HEK293 (cell line): Measurements from ENCODE around the gene TRO.

ENCODE experiments used
- CTCF ChIA-PET: fragments of 350-600 bp; formaldehyde crosslinking; extraction: SDS; loops from one replicate; lab custom pipeline; 2021; ENCODE audit warnings: antibody characterized with exemption; lab: Yijun Ruan, JAX
- POLR2A ChIA-PET: fragments of 300-600 bp; formaldehyde crosslinking; extraction: SDS; loops from one replicate; lab custom pipeline; 2020; ENCODE audit warnings: antibody characterized with exemption, inconsistent platforms; lab: Yijun Ruan, JAX
- H3K27ac ChIP-seq: fragments of 200-500 bp; sonication (Bioruptor generic); 2 replicates; pipeline ENCODE4 v1.5.1; 2014; ENCODE audit warnings: low read depth, low read length, control low read depth, inconsistent platforms; ENCODE audit errors: extremely low read depth
- H3K36me3 ChIP-seq, 2 experiments: fragments of 200-500 bp in 1 of 2; sonication (Bioruptor generic) in 1 of 2; 1 replicate in 1 of 2; 2 replicates in 1 of 2; pipeline ENCODE4 v1.5.1; 2014 to 2017; ENCODE audit warnings: inconsistent platforms in 2 of 2, low read length in 2 of 2; ENCODE audit not compliant: control insufficient read depth in 2 of 2, insufficient read depth in 1 of 2
- H3K4me1 ChIP-seq: fragments of 200-500 bp; sonication (Bioruptor generic); 2 replicates; pipeline ENCODE4 v1.5.1; 2014; ENCODE audit warnings: mild to moderate bottlenecking, low read length, inconsistent platforms; ENCODE audit not compliant: control insufficient read depth, insufficient read depth
- H3K4me3 ChIP-seq: 2 replicates; pipeline ENCODE4 v1.5.1; 2011; ENCODE audit warnings: low read depth, mild to moderate bottlenecking, control low read depth, low read length, moderate library complexity
- H3K9me3 ChIP-seq: fragments of 200-500 bp; sonication (Bioruptor generic); 2 replicates; pipeline ENCODE4 v1.5.1; 2014; ENCODE audit warnings: low read depth, low read length, inconsistent platforms; ENCODE audit not compliant: control insufficient read depth, insufficient read depth
- GLIS1 ChIP-seq: fragments of 450-650 bp; formaldehyde crosslinking; IDR thresholded peaks from 2 replicates; pipeline ENCODE4 v1.5.1; 2016; ENCODE audit warnings: missing biosample characterization, missing genetic modification characterization
- PBX3 ChIP-seq: sonication (generic); formaldehyde crosslinking; IDR thresholded peaks from 2 replicates; pipeline ENCODE4 v1.8.1; 2022; ENCODE audit warnings: mild to moderate bottlenecking, moderate library complexity, missing genetic modification reagents
- REST ChIP-seq: fragments of 450-650 bp; formaldehyde crosslinking; IDR thresholded peaks from 2 replicates; pipeline ENCODE4 v1.5.1; 2016; ENCODE audit warnings: missing biosample characterization, missing genetic modification characterization
- YY2 ChIP-seq: fragments of 450-650 bp; formaldehyde crosslinking; IDR thresholded peaks from 2 replicates; pipeline ENCODE4 v1.5.1; 2016; ENCODE audit warnings: missing biosample characterization, missing genetic modification characterization
- ZBTB20 ChIP-seq: fragments of 450-650 bp; formaldehyde crosslinking; IDR thresholded peaks from 2 replicates; pipeline ENCODE4 v1.5.1; 2016; ENCODE audit warnings: missing biosample characterization, missing genetic modification characterization
- ZFP3 ChIP-seq: fragments of 450-650 bp; formaldehyde crosslinking; IDR thresholded peaks from 2 replicates; pipeline ENCODE4 v1.5.1; 2016; ENCODE audit warnings: low read depth, missing biosample characterization, missing genetic modification characterization
- ZNF138 ChIP-seq: fragments of 450-650 bp; formaldehyde crosslinking; IDR thresholded peaks from 2 replicates; pipeline ENCODE4 v1.5.1; 2016; ENCODE audit warnings: missing biosample characterization, missing genetic modification characterization, borderline replicate concordance
- ZNF174 ChIP-seq: fragments of 450-650 bp; formaldehyde crosslinking; IDR thresholded peaks from 2 replicates; pipeline ENCODE4 v1.5.0; 2017; ENCODE audit warnings: missing biosample characterization, mild to moderate bottlenecking, missing genetic modification characterization
- ZNF362 ChIP-seq: fragments of 450-650 bp; formaldehyde crosslinking; IDR thresholded peaks from 2 replicates; pipeline ENCODE4 v1.5.1; 2016; ENCODE audit warnings: missing biosample characterization, missing genetic modification characterization
- ZNF366 ChIP-seq: fragments of 450-650 bp; formaldehyde crosslinking; conservative IDR thresholded peaks from 2 replicates; pipeline ENCODE4 v1.5.1; 2016; ENCODE audit warnings: missing biosample characterization, missing genetic modification characterization
- ZNF404 ChIP-seq: fragments of 450-650 bp; formaldehyde crosslinking; IDR thresholded peaks from 2 replicates; pipeline ENCODE4 v1.5.1; 2017; ENCODE audit warnings: missing biosample characterization, missing genetic modification characterization
- ZNF416 ChIP-seq: fragments of 450-650 bp; formaldehyde crosslinking; IDR thresholded peaks from 2 replicates; pipeline ENCODE4 v1.5.1; 2016; ENCODE audit warnings: missing biosample characterization, missing genetic modification characterization
- ZNF423 ChIP-seq: fragments of 450-650 bp; formaldehyde crosslinking; IDR thresholded peaks from 2 replicates; pipeline ENCODE4 v1.5.1; 2016; ENCODE audit warnings: missing biosample characterization, missing genetic modification characterization
- ZNF449 ChIP-seq: fragments of 450-650 bp; formaldehyde crosslinking; IDR thresholded peaks from 2 replicates; pipeline ENCODE4 v1.5.1; 2017; ENCODE audit warnings: missing biosample characterization, mild to moderate bottlenecking, missing genetic modification characterization, moderate library complexity
- ZNF518A ChIP-seq: fragments of 450-650 bp; formaldehyde crosslinking; conservative IDR thresholded peaks from 2 replicates; pipeline ENCODE4 v1.5.1; 2016; ENCODE audit warnings: low read depth, missing biosample characterization, missing genetic modification characterization
- ZNF571 ChIP-seq: fragments of 450-650 bp; formaldehyde crosslinking; IDR thresholded peaks from 2 replicates; pipeline ENCODE4 v1.5.0; 2017; ENCODE audit warnings: missing biosample characterization, missing genetic modification characterization
- ZNF624 ChIP-seq: fragments of 450-650 bp; formaldehyde crosslinking; IDR thresholded peaks from 2 replicates; pipeline ENCODE4 v1.5.1; 2017; ENCODE audit warnings: missing biosample characterization, missing genetic modification characterization
- ZNF76 ChIP-seq: fragments of 450-650 bp; formaldehyde crosslinking; IDR thresholded peaks from 2 replicates; pipeline ENCODE4; 2016; ENCODE audit warnings: low read depth, missing biosample characterization, missing genetic modification characterization, borderline replicate concordance
- ZSCAN16 ChIP-seq: fragments of 450-650 bp; formaldehyde crosslinking; IDR thresholded peaks from 2 replicates; pipeline ENCODE4 v1.5.1; 2016; ENCODE audit warnings: missing biosample characterization, missing genetic modification characterization

The TRO gene

GRCh38 chrX:54928876-54929275, 8.3 kb downstream of the TRO start:
- Histone ChIP-seq H3K27ac (no peak overlapping the region), H3K9me3 (no peaks in the 10 kb centered on the region), H3K4me3 (no peak overlapping the region), H3K4me1 (no peaks in the 10 kb centered on the region), H3K36me3 (peaks cover 0 to 87% of the 10 kb centered on the region in 2 experiments; a peak in 1 of 3 replicates)
- TF ChIP-seq ZNF404 (no peak), ZNF571 (tag by site-specific recombination) (no peak), ZNF423 (tag by site-specific recombination) (no peak), ZNF624 (tag by site-specific recombination) (no peak), PBX3 (CRISPR knock-in tag) (no peak), ZFP3 (tag by site-specific recombination) (no peak), ZNF138 (no peak), ZNF449 (no peak), ZNF366 (tag by site-specific recombination) (no peak), ZBTB20 (tag by site-specific recombination) (no peak), REST (tag by site-specific recombination) (no peak), YY2 (tag by site-specific recombination) (no peak), ZSCAN16 (no peak), ZNF174 (tag by site-specific recombination) (no peak), ZNF362 (tag by site-specific recombination) (no peak), ZNF416 (tag by site-specific recombination) (no peak), ZNF76 (tag by site-specific recombination) (no peak), GLIS1 (tag by site-specific recombination) (no peak), ZNF518A (tag by site-specific recombination) (no peak)
- POLR2A ChIA-PET = no interaction called here
- CTCF ChIA-PET = no interaction called here
